ENCODE measurements around the gene TLL1. TPM values are rescaled to one million over a fixed set of nuclear protein-coding genes. Genes with fewer than 3 reads are reported as not detected.
A peak's percentile ranks its signal among the peaks of the same experiment; 100 is the strongest.

Gene TLL1
- total and polyA plus RNA-seq, 9 donors, result 1.1 to 3.9 (median 2.6) TPM

GRCh38 chr4:165879641-165880040 is 6.6 kb downstream of the TLL1 start:
- WGBS (ENCODE audit: insufficient coverage), result 67% methylated on average over 1 of the region's 3 CpGs
- DNase-seq, result peak; percentile 68
- Histone ChIP-seq H3K9me3 (replicated peaks; ENCODE audit: control insufficient read depth, low read depth, low read length) (no peaks in the 10 kb centered on the region), H3K27ac (ENCODE audit: low read length) (no peak overlapping the region), H3K27me3 (ENCODE audit: control insufficient read depth, insufficient read depth, low read length) (peaks cover 9% of the 10 kb centered on the region), H3K4me1 (ENCODE audit: control insufficient read depth, insufficient read depth, low read length) (peaks cover 4% of the 10 kb centered on the region), H3K36me3 (ENCODE audit: control insufficient read depth, insufficient read depth, low read length) (no peaks in the 10 kb centered on the region), H3K4me3 (ENCODE audit: low read length) (no peak overlapping the region)

DNA sequence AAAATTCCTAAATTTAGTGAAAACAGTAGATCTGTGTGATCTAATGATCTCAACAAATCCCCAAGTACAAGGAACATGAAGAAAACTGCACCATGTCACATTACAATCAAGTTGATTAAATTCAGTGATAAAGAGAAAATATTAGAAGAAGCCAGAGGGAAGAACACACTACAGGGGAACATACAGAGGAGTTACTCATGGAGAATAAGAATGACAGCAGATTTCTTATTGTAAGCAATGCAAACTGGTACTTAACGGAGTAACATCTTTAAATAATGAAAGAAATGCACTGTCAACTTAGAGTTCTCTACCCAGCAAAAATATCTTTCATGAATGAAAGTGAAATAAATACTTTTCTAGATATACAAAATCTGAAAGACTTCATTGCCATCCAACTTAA is 21.1 kb downstream of the TLL1 start:
- no CpG with 5 or more reads among the region's 1 CpG for WGBS (ENCODE audit: insufficient coverage)

DNA sequence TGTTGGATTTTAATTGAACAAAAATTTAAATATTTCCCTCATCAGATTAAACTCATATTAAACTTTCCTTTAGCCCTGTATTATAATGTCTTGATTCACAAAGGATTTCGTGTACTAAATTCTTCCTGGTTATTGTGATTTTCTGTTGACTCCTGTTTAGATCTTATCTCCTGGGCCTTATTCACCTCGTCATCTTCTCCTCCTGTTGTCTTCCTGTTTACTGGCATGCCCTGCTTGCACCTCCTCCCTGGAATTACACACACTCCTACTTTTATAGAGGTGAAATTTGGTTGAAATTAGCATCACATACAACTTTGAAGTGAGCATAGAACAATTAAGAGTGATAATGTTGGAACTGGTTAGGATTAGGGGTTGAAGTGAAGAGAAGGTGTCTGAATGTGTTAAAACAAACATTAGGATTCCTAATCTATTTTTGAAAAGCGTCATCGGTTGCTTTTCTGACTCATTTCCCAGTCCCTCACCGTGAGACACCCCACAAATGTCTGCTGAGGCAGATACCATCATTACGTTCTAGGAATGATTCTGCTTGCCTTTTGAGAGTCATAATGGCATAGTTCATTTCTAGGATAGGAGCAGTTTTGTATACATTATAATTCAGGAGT is 32.5 kb downstream of the TLL1 start:
- H3K27ac ChIP-seq (ENCODE audit: low read length), result no peak overlapping the region
- H3K4me1 ChIP-seq (ENCODE audit: control insufficient read depth, insufficient read depth, low read length), result no peaks in the 10 kb centered on the region
- no CpG with 5 or more reads among the region's 6 CpGs for WGBS (ENCODE audit: insufficient coverage)
- no peaks in the 10 kb centered on the region for H3K36me3 ChIP-seq (ENCODE audit: control insufficient read depth, insufficient read depth, low read length)
- no peaks in the 10 kb centered on the region for H3K9me3 ChIP-seq (replicated peaks; ENCODE audit: control insufficient read depth, low read depth, low read length)
- no peaks in the 10 kb centered on the region for H3K27me3 ChIP-seq (ENCODE audit: control insufficient read depth, insufficient read depth, low read length)
- DNase-seq, result no peak
- H3K4me3 ChIP-seq (ENCODE audit: low read length), result no peak overlapping the region

More for the DNA sequence above, 21.1 kb downstream of the TLL1 start:
- Histone ChIP-seq H3K36me3 (ENCODE audit: control insufficient read depth, insufficient read depth, low read length) (no peaks in the 10 kb centered on the region), H3K27me3 (ENCODE audit: control insufficient read depth, insufficient read depth, low read length) (no peaks in the 10 kb centered on the region), H3K4me3 (ENCODE audit: low read length) (no peak overlapping the region), H3K4me1 (ENCODE audit: control insufficient read depth, insufficient read depth, low read length) (no peaks in the 10 kb centered on the region), H3K9me3 (replicated peaks; ENCODE audit: control insufficient read depth, low read depth, low read length) (peaks cover 5% of the 10 kb centered on the region), H3K27ac (ENCODE audit: low read length) (no peak overlapping the region)
- DNase-seq, result no peak

DNA sequence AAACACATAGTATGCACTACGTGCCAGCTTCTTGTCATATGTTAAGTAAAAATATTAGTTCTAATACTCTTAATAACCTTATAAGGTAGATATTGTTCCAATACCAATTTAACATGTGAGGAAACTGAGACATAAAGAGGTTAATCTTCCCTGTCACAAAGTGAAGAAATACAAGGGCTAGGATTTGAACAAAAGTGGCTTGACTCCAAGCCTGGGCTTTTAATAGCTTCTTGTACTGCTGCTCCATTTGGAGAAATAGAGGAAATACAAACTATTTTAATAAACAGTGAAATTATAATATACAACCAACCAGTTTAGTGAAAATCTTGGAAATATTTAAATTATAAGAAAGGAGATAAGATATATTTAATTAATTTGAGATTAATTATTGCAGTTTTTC is 33.2 kb downstream of the TLL1 start:
- no CpG with 5 or more reads among the region's 1 CpG for WGBS (ENCODE audit: insufficient coverage)
- Histone ChIP-seq H3K27me3 (ENCODE audit: control insufficient read depth, insufficient read depth, low read length) (no peaks in the 10 kb centered on the region), H3K9me3 (replicated peaks; ENCODE audit: control insufficient read depth, low read depth, low read length) (no peaks in the 10 kb centered on the region), H3K4me3 (ENCODE audit: low read length) (no peak overlapping the region), H3K36me3 (ENCODE audit: control insufficient read depth, insufficient read depth, low read length) (no peaks in the 10 kb centered on the region), H3K27ac (ENCODE audit: low read length) (no peak overlapping the region), H3K4me1 (ENCODE audit: control insufficient read depth, insufficient read depth, low read length) (no peaks in the 10 kb centered on the region)
- peak; percentile 35 for DNase-seq

DNA sequence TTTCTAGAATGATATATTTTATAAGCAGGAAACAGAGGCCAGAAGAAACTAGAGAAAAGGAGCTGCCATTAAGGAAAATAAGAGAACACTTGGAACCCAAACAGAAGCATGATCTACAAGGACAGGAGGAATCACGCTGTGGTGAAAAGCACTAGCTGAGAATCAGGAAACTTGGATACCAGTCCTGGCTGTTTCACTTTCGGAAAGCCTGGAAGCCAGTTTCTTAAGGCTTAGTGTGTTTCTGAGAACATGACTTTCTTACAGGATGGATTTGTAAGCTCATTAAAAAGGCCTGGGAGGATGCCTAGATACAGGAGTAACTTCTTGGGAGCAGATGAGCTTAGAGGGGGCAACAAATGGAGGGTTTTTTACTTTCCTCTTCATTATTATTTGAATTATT is 36.9 kb downstream of the TLL1 start:
- WGBS (ENCODE audit: insufficient coverage), result 54% methylated on average over 2 of the region's 2 CpGs
- H3K4me3 ChIP-seq (ENCODE audit: low read length), result no peak overlapping the region
- H3K27ac ChIP-seq (ENCODE audit: low read length), result no peak overlapping the region
- H3K36me3 ChIP-seq (ENCODE audit: control insufficient read depth, insufficient read depth, low read length), result no peaks in the 10 kb centered on the region
- peak; percentile 80 for DNase-seq
- no peaks in the 10 kb centered on the region for H3K4me1 ChIP-seq (ENCODE audit: control insufficient read depth, insufficient read depth, low read length)
- no peaks in the 10 kb centered on the region for H3K9me3 ChIP-seq (replicated peaks; ENCODE audit: control insufficient read depth, low read depth, low read length)
- no peaks in the 10 kb centered on the region for H3K27me3 ChIP-seq (ENCODE audit: control insufficient read depth, insufficient read depth, low read length)

DNA sequence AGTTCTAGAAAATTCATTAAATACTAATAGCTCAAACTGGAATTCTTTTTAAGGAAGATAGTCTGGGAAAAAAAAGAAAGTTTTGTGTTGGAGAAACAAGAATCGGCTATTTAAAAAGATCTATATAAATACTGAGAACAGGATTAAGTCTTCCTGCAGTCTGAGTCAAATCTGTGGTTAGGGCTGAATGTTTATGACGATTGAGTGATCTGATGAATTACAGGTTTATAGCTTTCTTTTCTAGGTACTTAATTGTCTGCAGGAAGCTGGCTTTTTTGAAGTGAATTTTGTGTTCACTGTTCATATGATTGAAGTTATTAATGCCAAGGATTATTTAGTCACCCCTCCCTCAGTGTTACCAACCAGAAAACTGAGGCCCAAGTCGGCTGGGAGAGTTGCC is 42.2 kb downstream of the TLL1 start:
- no peak for DNase-seq
- no peak overlapping the region for H3K27ac ChIP-seq (ENCODE audit: low read length)
- H3K9me3 ChIP-seq (replicated peaks; ENCODE audit: control insufficient read depth, low read depth, low read length), result no peaks in the 10 kb centered on the region
- no peaks in the 10 kb centered on the region for H3K4me1 ChIP-seq (ENCODE audit: control insufficient read depth, insufficient read depth, low read length)
- no CpG with 5 or more reads among the region's 3 CpGs for WGBS (ENCODE audit: insufficient coverage)
- no peaks in the 10 kb centered on the region for H3K36me3 ChIP-seq (ENCODE audit: control insufficient read depth, insufficient read depth, low read length)
- no peaks in the 10 kb centered on the region for H3K27me3 ChIP-seq (ENCODE audit: control insufficient read depth, insufficient read depth, low read length)
- no peak overlapping the region for H3K4me3 ChIP-seq (ENCODE audit: low read length)

DNA sequence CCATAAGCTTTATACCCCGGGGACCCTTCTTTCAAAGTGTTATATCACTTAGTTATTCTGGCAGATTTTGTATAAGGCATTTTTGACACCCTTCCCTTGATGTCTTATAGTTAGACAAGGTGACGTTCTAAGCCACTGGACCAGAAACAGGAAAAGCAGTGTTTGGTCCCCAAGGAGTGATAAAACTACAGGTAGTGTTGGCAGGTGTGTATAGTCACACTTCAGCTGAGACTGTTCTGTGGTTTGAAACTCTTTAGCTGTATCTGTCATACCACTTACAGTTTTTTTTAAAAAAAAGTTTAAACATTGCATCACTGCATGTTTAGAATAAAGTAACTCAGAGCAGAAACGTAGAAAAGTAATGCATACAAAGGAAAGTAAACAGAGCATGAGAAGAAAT is 48.5 kb downstream of the TLL1 start:
- Histone ChIP-seq H3K4me1 (ENCODE audit: control insufficient read depth, insufficient read depth, low read length) (no peaks in the 10 kb centered on the region), H3K27me3 (ENCODE audit: control insufficient read depth, insufficient read depth, low read length) (no peaks in the 10 kb centered on the region), H3K4me3 (ENCODE audit: low read length) (no peak overlapping the region), H3K9me3 (replicated peaks; ENCODE audit: control insufficient read depth, low read depth, low read length) (peaks cover 2% of the 10 kb centered on the region), H3K36me3 (ENCODE audit: control insufficient read depth, insufficient read depth, low read length) (no peaks in the 10 kb centered on the region), H3K27ac (ENCODE audit: low read length) (no peak overlapping the region)
- no peak for DNase-seq
- 57% methylated on average over 2 of the region's 3 CpGs for WGBS (ENCODE audit: insufficient coverage)

DNA sequence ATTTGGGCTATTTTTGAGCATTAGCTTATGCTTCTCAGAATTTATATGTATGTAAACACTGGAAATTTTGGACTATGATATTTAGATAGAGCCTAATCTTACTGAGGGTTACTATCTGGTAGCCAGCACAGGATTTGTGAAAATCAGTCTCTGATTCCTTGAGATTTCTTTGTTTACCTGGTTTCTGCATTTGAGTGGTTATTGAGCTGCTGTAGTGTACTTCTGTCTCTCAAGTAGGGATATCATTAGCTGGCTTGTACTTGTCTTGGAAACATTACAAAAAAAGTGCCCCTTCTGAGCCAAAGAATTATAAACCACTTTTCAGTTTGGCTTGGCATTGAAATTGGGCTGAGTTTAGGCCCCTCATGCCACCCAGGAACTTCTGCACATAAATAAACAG is 49.7 kb downstream of the TLL1 start:
- H3K36me3 ChIP-seq (ENCODE audit: control insufficient read depth, insufficient read depth, low read length), result no peaks in the 10 kb centered on the region

DNA sequence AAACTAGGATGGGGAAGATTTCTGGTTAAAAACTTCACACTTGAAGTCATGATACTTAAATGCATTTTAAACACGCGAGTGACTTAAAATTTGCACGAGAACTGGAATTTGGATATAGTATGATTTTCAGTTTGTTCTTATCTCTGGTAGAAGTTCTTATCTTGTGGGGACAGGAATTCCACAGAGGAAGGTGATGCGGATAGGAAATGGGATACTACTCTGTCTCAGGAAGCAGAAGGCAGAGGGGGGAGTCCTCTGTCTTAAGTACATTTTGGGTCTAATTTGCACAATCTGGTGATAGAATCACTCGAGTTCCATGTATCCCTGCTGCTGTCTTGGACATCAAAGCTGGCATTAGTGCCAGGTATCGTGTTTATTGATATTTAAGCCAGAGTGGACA is 53.3 kb downstream of the TLL1 start:
- H3K4me1 ChIP-seq (ENCODE audit: control insufficient read depth, insufficient read depth, low read length), result no peaks in the 10 kb centered on the region
- 69% methylated on average over 3 of the region's 6 CpGs for WGBS (ENCODE audit: insufficient coverage)
- no peak for DNase-seq
- no peaks in the 10 kb centered on the region for H3K36me3 ChIP-seq (ENCODE audit: control insufficient read depth, insufficient read depth, low read length)
- H3K27ac ChIP-seq (ENCODE audit: low read length), result no peak overlapping the region
- no peak overlapping the region for H3K4me3 ChIP-seq (ENCODE audit: low read length)
- H3K9me3 ChIP-seq (replicated peaks; ENCODE audit: control insufficient read depth, low read depth, low read length), result peaks cover 2% of the 10 kb centered on the region
- no peaks in the 10 kb centered on the region for H3K27me3 ChIP-seq (ENCODE audit: control insufficient read depth, insufficient read depth, low read length)

More for the DNA sequence above, 49.7 kb downstream of the TLL1 start:
- Histone ChIP-seq H3K27me3 (ENCODE audit: control insufficient read depth, insufficient read depth, low read length) (no peaks in the 10 kb centered on the region), H3K27ac (ENCODE audit: low read length) (no peak overlapping the region), H3K4me3 (ENCODE audit: low read length) (no peak overlapping the region), H3K4me1 (ENCODE audit: control insufficient read depth, insufficient read depth, low read length) (no peaks in the 10 kb centered on the region), H3K9me3 (replicated peaks; ENCODE audit: control insufficient read depth, low read depth, low read length) (peaks cover 2% of the 10 kb centered on the region)
- DNase-seq, result no peak

DNA sequence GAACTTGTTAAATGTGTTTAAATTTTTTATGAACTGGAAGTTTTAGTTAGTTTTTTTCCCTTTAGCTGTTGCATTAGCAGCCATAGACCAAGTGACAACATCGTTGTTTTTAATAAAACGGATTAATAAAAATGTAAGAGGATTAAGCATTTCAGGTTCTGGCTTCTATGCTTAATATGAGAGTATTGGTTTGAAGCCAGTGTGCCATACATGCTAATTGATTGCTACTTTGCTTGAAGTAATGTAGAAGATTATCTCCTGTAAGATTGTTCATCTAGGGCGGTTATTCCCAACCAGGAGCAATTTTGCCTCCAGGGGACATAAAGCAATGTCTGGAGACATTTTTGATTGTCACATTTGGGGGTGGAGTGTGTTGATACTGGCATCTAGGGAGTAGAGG is 54.3 kb downstream of the TLL1 start:
- H3K4me1 ChIP-seq (ENCODE audit: control insufficient read depth, insufficient read depth, low read length), result no peaks in the 10 kb centered on the region
- no peaks in the 10 kb centered on the region for H3K36me3 ChIP-seq (ENCODE audit: control insufficient read depth, insufficient read depth, low read length)
- H3K27me3 ChIP-seq (ENCODE audit: control insufficient read depth, insufficient read depth, low read length), result no peaks in the 10 kb centered on the region
- WGBS (ENCODE audit: insufficient coverage), result 100% methylated on average over 1 of the region's 3 CpGs
- DNase-seq, result no peak
- no peak overlapping the region for H3K4me3 ChIP-seq (ENCODE audit: low read length)
- H3K9me3 ChIP-seq (replicated peaks; ENCODE audit: control insufficient read depth, low read depth, low read length), result peaks cover 2% of the 10 kb centered on the region
- no peak overlapping the region for H3K27ac ChIP-seq (ENCODE audit: low read length)

- Histone ChIP-seq H3K4me3 (ENCODE audit: low read length) (no peak overlapping the region), H3K36me3 (ENCODE audit: control insufficient read depth, insufficient read depth, low read length) (no peaks in the 10 kb centered on the region), H3K9me3 (replicated peaks; ENCODE audit: control insufficient read depth, low read depth, low read length) (peaks cover 2% of the 10 kb centered on the region), H3K27ac (ENCODE audit: low read length) (no peak overlapping the region), H3K4me1 (ENCODE audit: control insufficient read depth, insufficient read depth, low read length) (no peaks in the 10 kb centered on the region), H3K27me3 (ENCODE audit: control insufficient read depth, insufficient read depth, low read length) (no peaks in the 10 kb centered on the region)
- 83% methylated on average over 1 of the region's 3 CpGs for WGBS (ENCODE audit: insufficient coverage)
- no peak for DNase-seq
These were observed 54.8 kb downstream of the TLL1 start for GRCh38 chr4:165927815-165928214.
